ENCODE data around the gene ABL1.

GRCh38 chr9:130810609-130811136, 24.4 kb upstream of the ABL1 start:
- TF ChIP-seq, protein P1, sequence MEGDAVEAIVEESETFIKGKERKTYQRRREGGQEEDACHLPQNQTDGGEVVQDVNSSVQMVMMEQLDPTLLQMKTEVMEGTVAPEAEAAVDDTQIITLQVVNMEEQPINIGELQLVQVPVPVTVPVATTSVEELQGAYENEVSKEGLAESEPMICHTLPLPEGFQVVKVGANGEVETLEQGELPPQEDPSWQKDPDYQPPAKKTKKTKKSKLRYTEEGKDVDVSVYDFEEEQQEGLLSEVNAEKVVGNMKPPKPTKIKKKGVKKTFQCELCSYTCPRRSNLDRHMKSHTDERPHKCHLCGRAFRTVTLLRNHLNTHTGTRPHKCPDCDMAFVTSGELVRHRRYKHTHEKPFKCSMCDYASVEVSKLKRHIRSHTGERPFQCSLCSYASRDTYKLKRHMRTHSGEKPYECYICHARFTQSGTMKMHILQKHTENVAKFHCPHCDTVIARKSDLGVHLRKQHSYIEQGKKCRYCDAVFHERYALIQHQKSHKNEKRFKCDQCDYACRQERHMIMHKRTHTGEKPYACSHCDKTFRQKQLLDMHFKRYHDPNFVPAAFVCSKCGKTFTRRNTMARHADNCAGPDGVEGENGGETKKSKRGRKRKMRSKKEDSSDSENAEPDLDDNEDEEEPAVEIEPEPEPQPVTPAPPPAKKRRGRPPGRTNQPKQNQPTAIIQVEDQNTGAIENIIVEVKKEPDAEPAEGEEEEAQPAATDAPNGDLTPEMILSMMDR (IDR thresholded peaks at IDR 0.05) = no peak
- TF ChIP-seq POLR2A (IDR thresholded peaks at IDR 0.05) = no peak
- no peak for TF ChIP-seq POLR2AphosphoS5 (IDR thresholded peaks at IDR 0.05)

Measured in sigmoid colon (tissue), 4 donors.